ENCODE results near the gene SPATA13. TPM values are rescaled to one million over a fixed set of nuclear protein-coding genes. Genes with fewer than 3 reads are reported as not detected.

The SPATA13 gene
- total and polyA plus RNA-seq, 10 of the 15 experiments (the other 5 are each of a cell fraction or from before 2014, with no cell fraction given): 2.4 to 11.1 (median 10.2) TPM

- BruUV-seq (replicated peaks): no TSS peak
- no peak for TF ChIP-seq HCFC1 (IDR thresholded peaks at IDR 0.05; ENCODE audit: low read length)
- TF ChIP-seq IKZF2 (IDR thresholded peaks at IDR 0.05): no peak
- no peak for TF ChIP-seq TBL1XR1 (IDR thresholded peaks at IDR 0.05; ENCODE audit: low read depth, low read length)
- no peak for TF ChIP-seq SRF (IDR thresholded peaks at IDR 0.05; ENCODE audit: low read depth in 2 of 2, low read length in 2 of 2)
- TF ChIP-seq POU2F2 (IDR thresholded peaks at IDR 0.05; ENCODE audit: borderline replicate concordance, low read depth, low read length): no peak
- TF ChIP-seq E2F4 (IDR thresholded peaks at IDR 0.05; ENCODE audit: low read depth, low read length): no peak
- H3K9ac ChIP-seq (ENCODE audit: control insufficient read depth, insufficient read depth, low read length): no peak overlapping the region
- no peaks in the 10 kb centered on the region; the same call in 2 of the 3 replicates for H3K9me3 ChIP-seq (replicated peaks; ENCODE audit: control insufficient read depth, insufficient read depth, low read length)
- DNase-seq (ENCODE audit: low read depth, low spot score) (no peak), ATAC-seq (no peak), FAIRE-seq (no peak)
- intact Hi-C loops (cut with micrococcal nuclease; ENCODE audit: unreplicated experiment): no loop called here
- H3K4me2 ChIP-seq (ENCODE audit: control insufficient read depth, insufficient read depth): no peak overlapping the region
- SMC1A ChIA-PET (ENCODE audit: uncharacterized antibody, unreplicated experiment): no interaction called here
- H3K4me3 ChIP-seq: no peak overlapping the region
- no peaks in the 10 kb centered on the region for H3K4me1 ChIP-seq (ENCODE audit: control insufficient read depth, insufficient read depth, low read length)
- RAD21 ChIA-PET (ENCODE audit: unreplicated experiment): no interaction called here
- H3K27me3 ChIP-seq (replicated peaks in 1 of 2; ENCODE audit: control insufficient read depth in 2 of 2, insufficient read depth in 2 of 2, low read length in 1 of 2): peaks cover 7 to 8% of the 10 kb centered on the region in 2 experiments
- 35% methylated on average over 7 of the region's 7 CpGs for WGBS (ENCODE audit: insufficient coverage, insufficient replicate concordance, low lambda C conversion rate, missing lambda C conversion rate)
- CTCF ChIA-PET: interaction anchor here (1.4 to 1.8 kb wide), 2 partner anchors 74 to 93 kb away, joined by 4 to 8 read pairs; no protein-coding TSS in a partner anchor
- no peaks in the 10 kb centered on the region for H3K36me3 ChIP-seq (ENCODE audit: control insufficient read depth in 2 of 2, insufficient read depth in 2 of 2, low read length in 1 of 2)
- in situ Hi-C loops (cut with MboI): no loop called here
- POLR2A ChIA-PET: no interaction called here
- H4K20me1 ChIP-seq (ENCODE audit: control insufficient read depth, insufficient read depth): no peaks in the 10 kb centered on the region
- H3K79me2 ChIP-seq (ENCODE audit: control insufficient read depth, insufficient read depth, low read length): no peaks in the 10 kb centered on the region
- no peak overlapping the region for H2AFZ ChIP-seq (ENCODE audit: control insufficient read depth, low read depth, low read length)
- no peak overlapping the region for H3K27ac ChIP-seq (ENCODE audit: control insufficient read depth, insufficient read depth)
Measured at GRCh38 chr13:24145674-24146073, 14.8 kb upstream of the SPATA13 start.

GRCh38 chr13:24146961-24147569 is 13.5 kb upstream of the SPATA13 start:
- ChIA-PET CTCF (no interaction called here), POLR2A (no interaction called here), RAD21 (ENCODE audit: unreplicated experiment) (interaction anchor here (1.0 kb wide), 1 partner anchor 52 kb away, joined by 3 read pairs; no protein-coding TSS in a partner anchor), SMC1A (ENCODE audit: uncharacterized antibody, unreplicated experiment) (no interaction called here)
- intact Hi-C loops (cut with micrococcal nuclease; ENCODE audit: unreplicated experiment) (no loop called here), in situ Hi-C loops (cut with MboI) (no loop called here)
- ATAC-seq: no peak
- H4K20me1 ChIP-seq (ENCODE audit: control insufficient read depth, insufficient read depth): no peaks in the 10 kb centered on the region
- no peak overlapping the region for H3K4me2 ChIP-seq (ENCODE audit: control insufficient read depth, insufficient read depth)
- BruUV-seq (replicated peaks): no TSS peak
- H3K79me2 ChIP-seq (ENCODE audit: control insufficient read depth, insufficient read depth, low read length): no peaks in the 10 kb centered on the region
- WGBS (ENCODE audit: insufficient coverage, insufficient replicate concordance, low lambda C conversion rate, missing lambda C conversion rate): 43% methylated on average over 7 of the region's 7 CpGs
- no peaks in the 10 kb centered on the region; the same call in 2 of the 3 replicates for H3K9me3 ChIP-seq (replicated peaks; ENCODE audit: control insufficient read depth, insufficient read depth, low read length)
- no peak for TF ChIP-seq PAX8 (IDR thresholded peaks at IDR 0.05)
- TF ChIP-seq POLR2A (IDR thresholded peaks at IDR 0.05; ENCODE audit: low read depth, low read length): no peak
- no peak for TF ChIP-seq ZNF217 (IDR thresholded peaks at IDR 0.05)
- no peak for TF ChIP-seq TARDBP (IDR thresholded peaks at IDR 0.05; ENCODE audit: borderline replicate concordance)
- TF ChIP-seq SMARCA5 (IDR thresholded peaks at IDR 0.05): no peak
- TF ChIP-seq STAT1 (conservative IDR thresholded peaks at IDR 0.05): no peak
- H3K27ac ChIP-seq (ENCODE audit: control insufficient read depth, insufficient read depth): no peak overlapping the region
- DNase-seq (ENCODE audit: low read depth, low spot score): no peak
- no peak for FAIRE-seq
- no peak overlapping the region for H3K4me3 ChIP-seq
- no peak overlapping the region for H3K9ac ChIP-seq (ENCODE audit: control insufficient read depth, insufficient read depth, low read length)
- H2AFZ ChIP-seq (ENCODE audit: control insufficient read depth, low read depth, low read length): no peak overlapping the region
- H3K4me1 ChIP-seq (ENCODE audit: control insufficient read depth, insufficient read depth, low read length): no peaks in the 10 kb centered on the region
- H3K27me3 ChIP-seq (replicated peaks in 1 of 2; ENCODE audit: control insufficient read depth in 2 of 2, insufficient read depth in 2 of 2, low read length in 1 of 2): peaks cover 7 to 9% of the 10 kb centered on the region in 2 experiments
- no peaks in the 10 kb centered on the region for H3K36me3 ChIP-seq (ENCODE audit: control insufficient read depth in 2 of 2, insufficient read depth in 2 of 2, low read length in 1 of 2)

Measured in GM12878 (cell line).